Fibroblast of lung (primary cell): ENCODE measurements around the gene KLF17.

ENCODE experiments used
- EZH2 ChIP-seq: IDR thresholded peaks from 2 replicates; pipeline ENCODE4 v1.5.1; 2012; ENCODE audit warnings: low read length, control low read depth, mild to moderate bottlenecking; ENCODE audit errors: missing control alignments
- TF ChIP-seq, protein P1 (sequence below), 2 donors: IDR thresholded peaks in 1 of 2; conservative IDR thresholded peaks in 1 of 2; 1 replicate in 1 of 2; 2 replicates in 1 of 2; pipeline ENCODE4 v1.5.1; 2011 to 2012; ENCODE audit warnings: low read length in 2 of 2, control low read depth in 1 of 2, inconsistent platforms in 1 of 2, low read depth in 1 of 2, mild to moderate bottlenecking in 1 of 2

DNA sequence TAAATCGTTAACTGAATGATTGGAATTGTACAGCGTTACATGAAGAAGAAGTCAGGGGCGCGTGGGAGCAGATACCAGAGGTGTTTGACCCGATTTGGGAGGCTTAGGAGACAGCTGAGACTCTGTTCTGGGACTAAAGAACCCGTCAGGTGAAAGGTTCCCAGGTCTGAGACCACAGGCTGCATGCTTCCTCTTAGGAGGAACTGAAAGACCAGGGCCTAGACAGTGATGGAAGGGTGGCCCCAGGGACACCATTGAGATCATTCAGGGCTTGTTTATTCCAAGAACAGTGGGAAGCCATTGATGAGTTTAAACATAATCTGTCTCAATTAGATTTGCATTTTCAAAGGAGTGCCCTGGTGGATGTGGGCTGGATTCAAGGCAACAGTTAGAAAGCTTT is 904 bp downstream of the KLF17 start:
- TF ChIP-seq, protein P1, sequence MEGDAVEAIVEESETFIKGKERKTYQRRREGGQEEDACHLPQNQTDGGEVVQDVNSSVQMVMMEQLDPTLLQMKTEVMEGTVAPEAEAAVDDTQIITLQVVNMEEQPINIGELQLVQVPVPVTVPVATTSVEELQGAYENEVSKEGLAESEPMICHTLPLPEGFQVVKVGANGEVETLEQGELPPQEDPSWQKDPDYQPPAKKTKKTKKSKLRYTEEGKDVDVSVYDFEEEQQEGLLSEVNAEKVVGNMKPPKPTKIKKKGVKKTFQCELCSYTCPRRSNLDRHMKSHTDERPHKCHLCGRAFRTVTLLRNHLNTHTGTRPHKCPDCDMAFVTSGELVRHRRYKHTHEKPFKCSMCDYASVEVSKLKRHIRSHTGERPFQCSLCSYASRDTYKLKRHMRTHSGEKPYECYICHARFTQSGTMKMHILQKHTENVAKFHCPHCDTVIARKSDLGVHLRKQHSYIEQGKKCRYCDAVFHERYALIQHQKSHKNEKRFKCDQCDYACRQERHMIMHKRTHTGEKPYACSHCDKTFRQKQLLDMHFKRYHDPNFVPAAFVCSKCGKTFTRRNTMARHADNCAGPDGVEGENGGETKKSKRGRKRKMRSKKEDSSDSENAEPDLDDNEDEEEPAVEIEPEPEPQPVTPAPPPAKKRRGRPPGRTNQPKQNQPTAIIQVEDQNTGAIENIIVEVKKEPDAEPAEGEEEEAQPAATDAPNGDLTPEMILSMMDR (conservative IDR thresholded peaks at IDR 0.05 in 1 of 2, IDR thresholded peaks at IDR 0.05 in 1 of 2; ENCODE audit: low read depth in 1 of 2, low read length in 2 of 2) = no peak
- no peak for TF ChIP-seq EZH2
